Measurements from ENCODE around the gene KMT2C.
A peak's percentile ranks its signal among the peaks of the same experiment; 100 is the strongest.

DNA sequence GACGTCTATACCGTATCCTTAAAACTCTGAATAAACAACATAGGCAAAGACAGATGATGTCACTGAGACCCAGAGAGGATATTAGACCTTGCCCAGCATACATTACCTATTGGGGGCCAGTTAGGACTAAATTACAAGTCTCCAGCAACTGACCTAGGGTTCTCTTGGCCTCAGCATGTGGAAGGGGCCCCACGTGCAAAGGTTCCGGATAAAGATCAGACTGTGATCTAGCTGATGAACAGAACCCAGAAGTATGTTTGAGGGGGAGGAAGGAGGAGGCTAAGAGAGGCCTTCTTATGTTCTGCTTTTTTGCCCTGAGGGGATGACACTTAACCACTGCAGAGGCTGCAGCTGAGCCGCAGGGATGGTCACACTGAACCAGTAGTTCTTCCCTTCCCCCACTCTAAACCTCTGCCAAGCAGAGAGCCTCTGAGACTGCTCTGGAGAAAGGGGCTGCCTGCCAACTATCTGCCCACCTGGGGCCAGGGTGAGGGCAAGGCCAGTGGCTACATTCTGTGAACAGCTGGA lies 24.0 kb upstream of the KMT2C start:
- TF ChIP-seq CEBPB (IDR thresholded peaks at IDR 0.05), result no peak
- TF ChIP-seq EP300 (IDR thresholded peaks at IDR 0.05; ENCODE audit: borderline replicate concordance), result peak; percentile 49; the same call in 1 of the 2 replicates
